Fibroblast of lung (primary cell): ENCODE data around the gene ANKRD6. TPM values are rescaled to one million over a fixed set of nuclear protein-coding genes. Genes with fewer than 3 reads are reported as not detected.

Experiments used
- DNase-seq, 2 donors: peaks; one replicate each; pipeline versions ENCODE4 v3.0.0 to v3.0.0-alpha.2; 2010; ENCODE audit warnings: low read depth in 2 of 2
- H2AFZ ChIP-seq: 2 replicates; pipeline ENCODE4 v1.5.1; 2012; ENCODE audit warnings: low read length, control low read depth, inconsistent platforms
- H3K27ac ChIP-seq: 2 replicates; pipeline ENCODE4 v1.5.1; 2011; ENCODE audit warnings: low read length, control low read depth; ENCODE audit not compliant: insufficient read depth
- H3K27me3 ChIP-seq: 2 replicates; pipeline ENCODE4 v1.5.1; 2011; ENCODE audit warnings: mild to moderate bottlenecking, low read length; ENCODE audit not compliant: control insufficient read depth, insufficient read depth
- H3K36me3 ChIP-seq: 2 replicates; pipeline ENCODE4 v1.5.1; 2011; ENCODE audit warnings: low read length; ENCODE audit not compliant: control insufficient read depth, insufficient read depth
- H3K4me1 ChIP-seq: 2 replicates; pipeline ENCODE4 v1.5.1; 2011; ENCODE audit warnings: low read length; ENCODE audit not compliant: control insufficient read depth, insufficient read depth; ENCODE audit errors: extremely low read depth
- H3K4me2 ChIP-seq: 2 replicates; pipeline ENCODE4 v1.5.1; 2011; ENCODE audit warnings: low read length, control low read depth; ENCODE audit not compliant: insufficient read depth; ENCODE audit errors: extremely low read depth
- H3K4me3 ChIP-seq, 4 experiments: fragments of 200-600 bp in 1 of 4; sonication (generic) in 1 of 4; replicated peaks in 1 of 4; 2 replicates each; pipeline ENCODE4 v1.5.1; 2011 to 2016; ENCODE audit warnings: low read length in 4 of 4, low read depth in 3 of 4, mild to moderate bottlenecking in 3 of 4, control low read depth in 2 of 4, inconsistent platforms in 1 of 4, mixed read lengths in 1 of 4; ENCODE audit not compliant: insufficient read depth in 1 of 4; ENCODE audit errors: control extremely low read depth in 1 of 4
- H3K79me2 ChIP-seq: 2 replicates; pipeline ENCODE4 v1.5.1; 2012; ENCODE audit warnings: mild to moderate bottlenecking, low read length, inconsistent platforms; ENCODE audit not compliant: control insufficient read depth, insufficient read depth
- H3K9ac ChIP-seq: 2 replicates; pipeline ENCODE4 v1.5.1; 2011; ENCODE audit warnings: mild to moderate bottlenecking, low read length, control low read depth; ENCODE audit not compliant: insufficient read depth
- H3K9me3 ChIP-seq: 2 replicates; pipeline ENCODE4 v1.5.1; 2012; ENCODE audit warnings: low read depth, low read length; ENCODE audit not compliant: control insufficient read depth, insufficient read depth
- H4K20me1 ChIP-seq: 2 replicates; pipeline ENCODE4 v1.5.1; 2011; ENCODE audit warnings: low read length; ENCODE audit not compliant: control insufficient read depth, insufficient read depth; ENCODE audit errors: extremely low read depth
- EZH2 ChIP-seq: IDR thresholded peaks from 2 replicates; pipeline ENCODE4 v1.5.1; 2012; ENCODE audit warnings: low read length, control low read depth, mild to moderate bottlenecking; ENCODE audit errors: missing control alignments
- polyA plus RNA-seq, 2 donors: library from polyadenylated mRNA; depleted of rRNA in 1 of 2; stranded (reverse) in 1 of 2; unstranded in 1 of 2; fragments of >200 nt; gene quantifications; 2 replicates each; pipeline ENCODE4 v1.2.1, GENCODE V29; 2011 to 2012; ENCODE audit warnings: missing spikeins in 1 of 2
- total RNA-seq: library from RNA; depleted of rRNA; stranded (reverse); fragments of >200 nt; gene quantifications from 2 replicates; pipeline ENCODE4 v1.2.1, GENCODE V29; 2014
- TF ChIP-seq, protein P1 (sequence below), 2 donors: IDR thresholded peaks in 1 of 2; conservative IDR thresholded peaks in 1 of 2; 1 replicate in 1 of 2; 2 replicates in 1 of 2; pipeline ENCODE4 v1.5.1; 2011 to 2012; ENCODE audit warnings: low read length in 2 of 2, control low read depth in 1 of 2, inconsistent platforms in 1 of 2, low read depth in 1 of 2, mild to moderate bottlenecking in 1 of 2

Gene ANKRD6
- total and polyA plus RNA-seq, 2 donors (not counting 1 experiment from before 2014, with no cell fraction given) = 0.39 to 2.3 TPM

- Histone ChIP-seq H3K4me1 (no peaks in the 10 kb centered on the region), H3K27ac (no peak overlapping the region), H2AFZ (no peak overlapping the region), H3K9ac (no peak overlapping the region), H3K27me3 (peaks cover 8% of the 10 kb centered on the region), H3K36me3 (no peaks in the 10 kb centered on the region), H3K4me3 (no peak overlapping the region), H3K79me2 (no peaks in the 10 kb centered on the region), H3K9me3 (no peaks in the 10 kb centered on the region), H4K20me1 (no peaks in the 10 kb centered on the region), H3K4me2 (no peak overlapping the region)
- no peak for TF ChIP-seq EZH2
- TF ChIP-seq, protein P1, sequence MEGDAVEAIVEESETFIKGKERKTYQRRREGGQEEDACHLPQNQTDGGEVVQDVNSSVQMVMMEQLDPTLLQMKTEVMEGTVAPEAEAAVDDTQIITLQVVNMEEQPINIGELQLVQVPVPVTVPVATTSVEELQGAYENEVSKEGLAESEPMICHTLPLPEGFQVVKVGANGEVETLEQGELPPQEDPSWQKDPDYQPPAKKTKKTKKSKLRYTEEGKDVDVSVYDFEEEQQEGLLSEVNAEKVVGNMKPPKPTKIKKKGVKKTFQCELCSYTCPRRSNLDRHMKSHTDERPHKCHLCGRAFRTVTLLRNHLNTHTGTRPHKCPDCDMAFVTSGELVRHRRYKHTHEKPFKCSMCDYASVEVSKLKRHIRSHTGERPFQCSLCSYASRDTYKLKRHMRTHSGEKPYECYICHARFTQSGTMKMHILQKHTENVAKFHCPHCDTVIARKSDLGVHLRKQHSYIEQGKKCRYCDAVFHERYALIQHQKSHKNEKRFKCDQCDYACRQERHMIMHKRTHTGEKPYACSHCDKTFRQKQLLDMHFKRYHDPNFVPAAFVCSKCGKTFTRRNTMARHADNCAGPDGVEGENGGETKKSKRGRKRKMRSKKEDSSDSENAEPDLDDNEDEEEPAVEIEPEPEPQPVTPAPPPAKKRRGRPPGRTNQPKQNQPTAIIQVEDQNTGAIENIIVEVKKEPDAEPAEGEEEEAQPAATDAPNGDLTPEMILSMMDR (conservative IDR thresholded peaks at IDR 0.05 in 1 of 2, IDR thresholded peaks at IDR 0.05 in 1 of 2; ENCODE audit: low read depth in 1 of 2, low read length in 2 of 2) = no peak
- DNase-seq = peak in 1 of 2 donors; percentile 55
Measured at GRCh38 chr6:89430201-89430962, 2.6 kb upstream of the ANKRD6 start.

- peak overlapping the region; percentile 26 for H2AFZ ChIP-seq
- H4K20me1 ChIP-seq = no peaks in the 10 kb centered on the region
- H3K79me2 ChIP-seq = no peaks in the 10 kb centered on the region
- peak overlapping the region; percentile 30 for H3K9ac ChIP-seq
- H3K27me3 ChIP-seq = peaks cover 8% of the 10 kb centered on the region
- no peak overlapping the region for H3K27ac ChIP-seq
- H3K4me1 ChIP-seq = no peaks in the 10 kb centered on the region
- no peak for DNase-seq
- no peaks in the 10 kb centered on the region for H3K36me3 ChIP-seq
- peak overlapping the region; percentile 2 to 53 (median 46) for H3K4me3 ChIP-seq
- H3K4me2 ChIP-seq = peak overlapping the region; percentile 68
- peak; percentile 40 for TF ChIP-seq EZH2
- TF ChIP-seq, protein P1 (conservative IDR thresholded peaks at IDR 0.05 in 1 of 2, IDR thresholded peaks at IDR 0.05 in 1 of 2; ENCODE audit: low read depth in 1 of 2, low read length in 2 of 2) = no peak
- H3K9me3 ChIP-seq = no peaks in the 10 kb centered on the region
Measured at GRCh38 chr6:89433252-89434149, 549 bp downstream of the ANKRD6 start.

DNA sequence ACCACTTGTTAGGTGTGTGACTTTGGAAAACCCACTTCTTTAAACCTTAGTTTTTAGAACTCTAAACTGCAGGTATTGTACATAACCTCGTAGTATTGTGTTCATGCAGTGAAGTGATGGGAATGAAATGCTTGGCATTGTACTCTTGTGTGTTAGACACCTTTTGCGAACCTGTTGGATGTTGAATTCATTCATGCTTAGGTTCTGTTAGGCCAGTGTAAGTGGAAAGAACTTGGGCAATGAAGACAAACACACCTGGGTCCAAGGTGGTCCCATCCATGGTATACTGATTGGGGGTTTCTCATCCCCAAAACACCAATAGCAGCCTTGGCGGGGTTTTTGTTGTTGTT is 1.2 kb downstream of the ANKRD6 start:
- Histone ChIP-seq H3K27me3 (peaks cover 8% of the 10 kb centered on the region), H4K20me1 (no peaks in the 10 kb centered on the region), H3K4me1 (no peaks in the 10 kb centered on the region), H3K4me2 (no peak overlapping the region), H3K4me3 (peak overlapping the region in 1 of 4 experiments; percentile 53), H2AFZ (no peak overlapping the region), H3K79me2 (no peaks in the 10 kb centered on the region), H3K36me3 (no peaks in the 10 kb centered on the region), H3K27ac (no peak overlapping the region), H3K9ac (no peak overlapping the region), H3K9me3 (no peaks in the 10 kb centered on the region)
- TF ChIP-seq, protein P1 (conservative IDR thresholded peaks at IDR 0.05 in 1 of 2, IDR thresholded peaks at IDR 0.05 in 1 of 2; ENCODE audit: low read depth in 1 of 2, low read length in 2 of 2) = no peak
- TF ChIP-seq EZH2 = no peak
- no peak for DNase-seq
